ENCODE results near the gene SLC13A4.
A peak's percentile ranks its signal among the peaks of the same experiment; 100 is the strongest.

SLC13A4 gene

GRCh38 chr7:135682191-135682590 is 45.8 kb downstream of the SLC13A4 start:
- Histone ChIP-seq H2AK5ac (ENCODE audit: low read length) (peak overlapping the region; percentile 0), H3K18ac (ENCODE audit: low read length) (no peak overlapping the region), H3K36me3 (ENCODE audit: control insufficient read depth in 1 of 2, insufficient read depth in 2 of 2, low read length in 2 of 2) (peaks cover 11 to 17% of the 10 kb centered on the region in 2 experiments), H3K4me1 (ENCODE audit: control insufficient read depth in 1 of 2, insufficient read depth in 2 of 2, low read length in 2 of 2) (peaks cover 15 to 30% of the 10 kb centered on the region in 2 experiments), H3K79me1 (ENCODE audit: low read length) (peaks cover 24% of the 10 kb centered on the region), H4K8ac (ENCODE audit: low read depth, low read length) (no peak overlapping the region), H4K91ac (ENCODE audit: low read depth, low read length) (peak overlapping the region; percentile 3), H3K23ac (ENCODE audit: low read length) (no peak overlapping the region), H3K4me3 (ENCODE audit: low read depth, low read length) (no peak overlapping the region), H4K12ac (ENCODE audit: low read depth, low read length) (no peak overlapping the region), H3K27ac (ENCODE audit: low read depth, low read length) (no peak overlapping the region), H3K4ac (ENCODE audit: low read depth, low read length) (no peak overlapping the region), H3K9me3 (ENCODE audit: insufficient read depth, low read depth, low read length) (no peaks in the 10 kb centered on the region), H3K9ac (ENCODE audit: low read length) (no peak overlapping the region), H2BK120ac (ENCODE audit: insufficient read depth, low read length, poor library complexity) (no peak overlapping the region), H2BK5ac (ENCODE audit: low read depth, low read length, poor library complexity) (no peak overlapping the region), H2AFZ (ENCODE audit: insufficient read depth, low read length, poor library complexity) (no peak overlapping the region), H3K4me2 (ENCODE audit: low read length) (no peak overlapping the region), H3K79me2 (ENCODE audit: control insufficient read depth, insufficient read depth, low read length, poor library complexity) (no peaks in the 10 kb centered on the region), H2BK12ac (ENCODE audit: low read length) (peak overlapping the region; percentile 46), H3K14ac (ENCODE audit: low read length) (no peak overlapping the region), H3K27me3 (ENCODE audit: insufficient read depth, low read length) (no peaks in the 10 kb centered on the region)
- no CpG with 5 or more reads among the region's 3 CpGs for WGBS (ENCODE audit: extremely low coverage, insufficient coverage, insufficient read length)
- DNase-seq, result no peak

DNA sequence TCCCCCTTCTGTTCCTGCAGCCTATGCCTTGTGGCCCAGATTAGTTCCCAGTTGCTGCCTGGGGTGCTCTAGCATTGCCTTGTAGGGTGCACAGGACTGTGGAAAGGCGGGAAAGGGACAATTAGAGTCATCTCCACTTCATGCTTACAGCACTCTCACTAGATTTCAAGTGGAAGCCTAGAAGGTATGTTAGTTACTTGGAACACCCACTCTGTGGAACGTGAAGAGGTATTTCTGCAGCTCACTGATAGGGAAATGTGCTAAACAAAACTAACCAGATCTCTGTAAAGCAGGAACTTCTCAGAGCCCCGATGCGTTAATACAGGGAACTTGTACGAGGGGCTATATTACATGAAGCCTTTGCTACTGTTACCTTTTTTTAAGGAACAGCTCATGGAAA is 46.2 kb downstream of the SLC13A4 start:
- Histone ChIP-seq H3K4me3 (ENCODE audit: low read depth, low read length) (no peak overlapping the region), H3K4ac (ENCODE audit: low read depth, low read length) (no peak overlapping the region), H2AFZ (ENCODE audit: insufficient read depth, low read length, poor library complexity) (no peak overlapping the region), H3K4me1 (ENCODE audit: control insufficient read depth in 1 of 2, insufficient read depth in 2 of 2, low read length in 2 of 2) (peaks cover 15 to 30% of the 10 kb centered on the region in 2 experiments), H4K8ac (ENCODE audit: low read depth, low read length) (no peak overlapping the region), H2AK5ac (ENCODE audit: low read length) (peak overlapping the region; percentile 18), H2BK5ac (ENCODE audit: low read depth, low read length, poor library complexity) (no peak overlapping the region), H3K14ac (ENCODE audit: low read length) (no peak overlapping the region), H3K27ac (ENCODE audit: low read depth, low read length) (no peak overlapping the region), H3K36me3 (ENCODE audit: control insufficient read depth in 1 of 2, insufficient read depth in 2 of 2, low read length in 2 of 2) (peaks cover 11 to 17% of the 10 kb centered on the region in 2 experiments), H3K27me3 (ENCODE audit: insufficient read depth, low read length) (no peaks in the 10 kb centered on the region), H3K79me1 (ENCODE audit: low read length) (peaks cover 24% of the 10 kb centered on the region), H3K23ac (ENCODE audit: low read length) (no peak overlapping the region), H3K4me2 (ENCODE audit: low read length) (no peak overlapping the region), H3K79me2 (ENCODE audit: control insufficient read depth, insufficient read depth, low read length, poor library complexity) (no peaks in the 10 kb centered on the region), H3K9ac (ENCODE audit: low read length) (no peak overlapping the region), H3K9me3 (ENCODE audit: insufficient read depth, low read depth, low read length) (no peaks in the 10 kb centered on the region), H2BK120ac (ENCODE audit: insufficient read depth, low read length, poor library complexity) (no peak overlapping the region), H2BK12ac (ENCODE audit: low read length) (peak overlapping the region; percentile 30), H4K12ac (ENCODE audit: low read depth, low read length) (no peak overlapping the region), H3K18ac (ENCODE audit: low read length) (peak overlapping the region; percentile 59), H4K91ac (ENCODE audit: low read depth, low read length) (peak overlapping the region; percentile 29)
- WGBS (ENCODE audit: extremely low coverage, insufficient coverage, insufficient read length), result no CpG with 5 or more reads among the region's 5 CpGs
- DNase-seq, result peak in 1 of 2 donors; percentile 31

DNA sequence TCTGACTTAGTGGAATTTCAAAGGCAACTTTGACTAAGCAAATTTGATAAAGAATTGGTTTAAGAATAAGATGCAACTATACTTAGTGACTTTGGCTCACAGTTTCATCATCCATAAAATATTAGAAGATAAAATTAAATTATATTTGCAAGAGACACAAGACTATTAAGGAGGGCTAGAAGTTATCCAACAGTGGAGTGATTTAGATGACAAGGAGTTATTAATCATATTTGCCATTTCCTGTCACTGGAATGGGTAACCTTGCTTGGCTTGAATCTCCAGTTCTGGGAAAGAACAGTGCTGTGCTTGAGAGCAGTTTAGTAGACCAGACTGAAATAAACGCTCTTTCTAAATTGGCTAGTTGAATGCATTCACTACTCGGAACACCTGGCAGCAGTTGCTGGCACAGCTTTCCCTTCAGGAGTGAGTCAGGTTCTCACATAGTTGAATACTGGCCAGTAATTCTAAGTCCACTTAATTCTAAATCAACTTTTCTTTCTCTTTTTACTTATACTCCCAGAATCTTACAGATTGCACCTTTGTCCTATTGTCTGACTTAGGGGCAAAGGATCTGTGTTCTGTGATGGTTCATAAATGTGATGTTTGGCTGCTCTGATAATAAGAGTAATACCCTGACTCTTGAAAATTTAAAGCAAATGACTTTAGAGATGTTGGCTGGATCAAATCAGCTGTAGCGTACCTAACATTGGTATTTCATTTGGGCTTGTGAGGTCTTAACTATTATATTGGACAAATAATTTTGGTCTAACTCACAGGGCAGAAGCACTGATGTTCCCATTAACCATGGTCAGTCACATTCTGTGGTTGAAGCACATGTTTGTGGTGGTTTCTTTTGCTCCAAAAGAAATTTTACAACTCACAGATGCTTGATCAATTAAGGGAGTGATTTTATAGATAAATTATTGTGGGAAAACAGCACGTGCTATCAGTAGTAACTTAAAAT is 49.1 kb downstream of the SLC13A4 start:
- no peaks in the 10 kb centered on the region for H3K27me3 ChIP-seq (ENCODE audit: insufficient read depth, low read length)
- H2BK12ac ChIP-seq (ENCODE audit: low read length), result no peak overlapping the region
- H4K91ac ChIP-seq (ENCODE audit: low read depth, low read length), result no peak overlapping the region
- no peak overlapping the region for H3K9ac ChIP-seq (ENCODE audit: low read length)
- peaks cover 2 to 15% of the 10 kb centered on the region in 2 experiments for H3K4me1 ChIP-seq (ENCODE audit: control insufficient read depth in 1 of 2, insufficient read depth in 2 of 2, low read length in 2 of 2)
- H3K4me2 ChIP-seq (ENCODE audit: low read length), result no peak overlapping the region
- no peak overlapping the region for H3K18ac ChIP-seq (ENCODE audit: low read length)
- H3K79me1 ChIP-seq (ENCODE audit: low read length), result peaks cover 10% of the 10 kb centered on the region
- no peak overlapping the region for H3K4ac ChIP-seq (ENCODE audit: low read depth, low read length)
- no peaks in the 10 kb centered on the region for H3K9me3 ChIP-seq (ENCODE audit: insufficient read depth, low read depth, low read length)
- no peak overlapping the region for H3K4me3 ChIP-seq (ENCODE audit: low read depth, low read length)
- no peak overlapping the region for H3K27ac ChIP-seq (ENCODE audit: low read depth, low read length)
- no peak overlapping the region for H3K14ac ChIP-seq (ENCODE audit: low read length)
- no peak overlapping the region for H2AFZ ChIP-seq (ENCODE audit: insufficient read depth, low read length, poor library complexity)
- peak overlapping the region; percentile 28 for H2BK120ac ChIP-seq (ENCODE audit: insufficient read depth, low read length, poor library complexity)
- DNase-seq, result no peak
- no peak overlapping the region for H4K8ac ChIP-seq (ENCODE audit: low read depth, low read length)
- no peak overlapping the region for H3K23ac ChIP-seq (ENCODE audit: low read length)
- H2BK5ac ChIP-seq (ENCODE audit: low read depth, low read length, poor library complexity), result no peak overlapping the region
- peaks cover 11 to 12% of the 10 kb centered on the region in 2 experiments for H3K36me3 ChIP-seq (ENCODE audit: control insufficient read depth in 1 of 2, insufficient read depth in 2 of 2, low read length in 2 of 2)
- no peaks in the 10 kb centered on the region for H3K79me2 ChIP-seq (ENCODE audit: control insufficient read depth, insufficient read depth, low read length, poor library complexity)
- no peak overlapping the region for H4K12ac ChIP-seq (ENCODE audit: low read depth, low read length)
- no peak overlapping the region for H2AK5ac ChIP-seq (ENCODE audit: low read length)
- no CpG with 5 or more reads among the region's 4 CpGs for WGBS (ENCODE audit: extremely low coverage, insufficient coverage, insufficient read length)

- Histone ChIP-seq H3K36me3 (ENCODE audit: control insufficient read depth in 1 of 2, insufficient read depth in 2 of 2, low read length in 2 of 2) (peaks cover 5 to 7% of the 10 kb centered on the region in 2 experiments), H3K9ac (ENCODE audit: low read length) (no peak overlapping the region), H3K79me2 (ENCODE audit: control insufficient read depth, insufficient read depth, low read length, poor library complexity) (no peaks in the 10 kb centered on the region), H3K79me1 (ENCODE audit: low read length) (peaks cover 3% of the 10 kb centered on the region), H4K91ac (ENCODE audit: low read depth, low read length) (peak overlapping the region; percentile 76), H3K4ac (ENCODE audit: low read depth, low read length) (no peak overlapping the region), H3K4me3 (ENCODE audit: low read depth, low read length) (no peak overlapping the region), H3K18ac (ENCODE audit: low read length) (no peak overlapping the region), H2BK5ac (ENCODE audit: low read depth, low read length, poor library complexity) (no peak overlapping the region), H2BK12ac (ENCODE audit: low read length) (no peak overlapping the region), H3K9me3 (ENCODE audit: insufficient read depth, low read depth, low read length) (peaks cover 2% of the 10 kb centered on the region), H3K27ac (ENCODE audit: low read depth, low read length) (peak overlapping the region; percentile 49), H2BK120ac (ENCODE audit: insufficient read depth, low read length, poor library complexity) (peak overlapping the region; percentile 8), H2AK5ac (ENCODE audit: low read length) (no peak overlapping the region), H3K14ac (ENCODE audit: low read length) (no peak overlapping the region), H2AFZ (ENCODE audit: insufficient read depth, low read length, poor library complexity) (no peak overlapping the region), H3K27me3 (ENCODE audit: insufficient read depth, low read length) (no peaks in the 10 kb centered on the region), H3K4me1 (ENCODE audit: control insufficient read depth in 1 of 2, insufficient read depth in 2 of 2, low read length in 2 of 2) (peaks cover 0 to 2% of the 10 kb centered on the region in 2 experiments), H3K4me2 (ENCODE audit: low read length) (no peak overlapping the region), H4K12ac (ENCODE audit: low read depth, low read length) (no peak overlapping the region), H3K23ac (ENCODE audit: low read length) (no peak overlapping the region), H4K8ac (ENCODE audit: low read depth, low read length) (no peak overlapping the region)
- WGBS (ENCODE audit: extremely low coverage, insufficient coverage, insufficient read length), result no CpG with 5 or more reads among the region's 6 CpGs
- DNase-seq, result peak in 1 of 2 donors; percentile 1
Measured at GRCh38 chr7:135673360-135673706, 54.7 kb downstream of the SLC13A4 start.
